Trophoblast cell (in vitro differentiated cells and primary cell): ENCODE data around the gene LZTFL1.

Source experiments
- DNase-seq, 2 donors: peaks; one replicate each; pipeline ENCODE4 v3.0.0-alpha.2; 2016
- H2AFZ ChIP-seq: 2 replicates; pipeline ENCODE4 v1.6.1; 2013; ENCODE audit warnings: low read length, moderate library complexity, mild to moderate bottlenecking; ENCODE audit not compliant: insufficient read depth, poor library complexity
- H2AK5ac ChIP-seq: 2 replicates; pipeline ENCODE4 v1.6.1; 2013; ENCODE audit warnings: mild to moderate bottlenecking, low read length
- H2BK120ac ChIP-seq: 2 replicates; pipeline ENCODE4 v1.6.1; 2013; ENCODE audit warnings: low read length, mild to moderate bottlenecking, moderate library complexity; ENCODE audit not compliant: insufficient read depth, poor library complexity
- H2BK12ac ChIP-seq: 2 replicates; pipeline ENCODE4 v1.6.1; 2013; ENCODE audit warnings: mild to moderate bottlenecking, low read length, moderate library complexity
- H2BK5ac ChIP-seq: 2 replicates; pipeline ENCODE4 v1.6.1; 2013; ENCODE audit warnings: low read length, low read depth, moderate library complexity, mild to moderate bottlenecking; ENCODE audit not compliant: poor library complexity
- H3K14ac ChIP-seq: 2 replicates; pipeline ENCODE4 v1.6.1; 2013; ENCODE audit warnings: mild to moderate bottlenecking, low read length
- H3K18ac ChIP-seq: 2 replicates; pipeline ENCODE4 v1.6.1; 2013; ENCODE audit warnings: mild to moderate bottlenecking, low read length
- H3K23ac ChIP-seq: 2 replicates; pipeline ENCODE4 v1.6.1; 2013; ENCODE audit warnings: low read length
- H3K27ac ChIP-seq: 2 replicates; pipeline ENCODE4 v1.5.1; 2013; ENCODE audit warnings: low read depth, mild to moderate bottlenecking, inconsistent platforms, low read length, moderate library complexity
- H3K27me3 ChIP-seq: 2 replicates; pipeline ENCODE4 v1.6.1; 2013; ENCODE audit warnings: inconsistent platforms, mild to moderate bottlenecking, low read length, moderate library complexity; ENCODE audit not compliant: insufficient read depth
- H3K36me3 ChIP-seq, 2 experiments: 1 replicate in 1 of 2; 2 replicates in 1 of 2; pipeline ENCODE4 v1.6.1; 2013; ENCODE audit warnings: low read length in 2 of 2, mild to moderate bottlenecking in 2 of 2, moderate library complexity in 1 of 2; ENCODE audit not compliant: insufficient read depth in 2 of 2, control insufficient read depth in 1 of 2
- H3K4ac ChIP-seq: 2 replicates; pipeline ENCODE4 v1.6.1; 2013; ENCODE audit warnings: low read depth, mild to moderate bottlenecking, low read length, moderate library complexity
- H3K4me1 ChIP-seq, 2 experiments: 1 replicate in 1 of 2; 2 replicates in 1 of 2; pipeline ENCODE4 v1.6.1; 2013; ENCODE audit warnings: low read length in 2 of 2, mild to moderate bottlenecking in 2 of 2, moderate library complexity in 1 of 2; ENCODE audit not compliant: insufficient read depth in 2 of 2, control insufficient read depth in 1 of 2
- H3K4me2 ChIP-seq: 2 replicates; pipeline ENCODE4 v1.6.1; 2013; ENCODE audit warnings: inconsistent platforms, mild to moderate bottlenecking, low read length, moderate library complexity
- H3K4me3 ChIP-seq: 2 replicates; pipeline ENCODE4 v1.5.1; 2013; ENCODE audit warnings: mild to moderate bottlenecking, low read depth, low read length, inconsistent platforms
- H3K79me1 ChIP-seq: one replicate; pipeline ENCODE4 v1.6.1; 2013; ENCODE audit warnings: low read length
- H3K79me2 ChIP-seq: 2 replicates; pipeline ENCODE4 v1.6.1; 2013; ENCODE audit warnings: low read length, mild to moderate bottlenecking; ENCODE audit not compliant: control insufficient read depth, insufficient read depth, poor library complexity
- H3K9ac ChIP-seq: 2 replicates; pipeline ENCODE4 v1.6.1; 2013; ENCODE audit warnings: mild to moderate bottlenecking, low read length
- H3K9me3 ChIP-seq: 2 replicates; pipeline ENCODE4 v1.6.1; 2013; ENCODE audit warnings: low read depth, mild to moderate bottlenecking, control low read depth, inconsistent platforms, low read length; ENCODE audit not compliant: insufficient read depth
- H4K12ac ChIP-seq: 2 replicates; pipeline ENCODE4 v1.6.1; 2013; ENCODE audit warnings: low read depth, mild to moderate bottlenecking, low read length, moderate library complexity
- H4K8ac ChIP-seq: 2 replicates; pipeline ENCODE4 v1.6.1; 2013; ENCODE audit warnings: low read depth, mild to moderate bottlenecking, low read length, moderate library complexity
- H4K91ac ChIP-seq: one replicate; pipeline ENCODE4 v1.6.1; 2013; ENCODE audit warnings: low read depth, mild to moderate bottlenecking, low read length, moderate library complexity
- WGBS: extraction: QIAGEN DNeasy Blood & Tissue Kit; methylation state at CpG from one replicate; pipeline ENCODE4 v1.1.7; 2013; ENCODE audit warnings: missing lambda C conversion rate; ENCODE audit not compliant: insufficient read length, insufficient coverage; ENCODE audit errors: extremely low coverage; 5-methylcytosine and 5-hydroxymethylcytosine counted together

The LZTFL1 gene

GRCh38 chr3:45794660-45795059, 47.3 kb downstream of the LZTFL1 start:
- Histone ChIP-seq H3K23ac (no peak overlapping the region), H2AFZ (no peak overlapping the region), H3K14ac (no peak overlapping the region), H2BK12ac (no peak overlapping the region), H3K4ac (no peak overlapping the region), H3K9me3 (peaks cover 2% of the 10 kb centered on the region), H2AK5ac (no peak overlapping the region), H4K8ac (no peak overlapping the region), H3K27ac (no peak overlapping the region), H3K36me3 (no peaks in the 10 kb centered on the region), H3K4me3 (no peak overlapping the region), H3K9ac (no peak overlapping the region), H3K27me3 (peaks cover 26% of the 10 kb centered on the region), H2BK120ac (no peak overlapping the region), H3K4me2 (no peak overlapping the region), H3K4me1 (peaks cover 5 to 7% of the 10 kb centered on the region in 2 experiments), H3K79me2 (no peaks in the 10 kb centered on the region), H4K91ac (no peak overlapping the region), H2BK5ac (no peak overlapping the region), H3K79me1 (no peaks in the 10 kb centered on the region), H4K12ac (no peak overlapping the region), H3K18ac (no peak overlapping the region)
- whole genome bisulfite sequencing: no CpG with 5 or more reads among the region's 1 CpG
- DNase-seq: no peak

DNA sequence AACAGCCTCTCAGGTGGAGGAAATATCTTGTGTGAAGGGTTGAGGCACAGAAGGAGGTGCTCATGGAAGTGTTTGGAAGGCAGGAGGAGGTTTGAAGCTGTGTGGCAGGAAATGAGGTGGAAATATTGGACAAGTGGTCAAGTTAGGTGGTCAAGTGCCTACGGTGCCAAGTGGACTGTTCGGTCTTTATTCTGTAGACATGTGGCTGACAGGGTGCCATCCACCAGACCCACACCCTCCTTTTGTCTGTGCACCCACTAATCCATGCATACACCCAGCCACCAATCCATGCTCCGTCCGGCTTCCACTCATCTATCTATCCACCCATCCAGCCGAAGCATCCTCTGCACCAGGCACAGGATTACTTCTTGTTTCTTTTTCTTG, 47.8 kb downstream of the LZTFL1 start:
- Histone ChIP-seq H2AFZ (no peak overlapping the region), H4K12ac (no peak overlapping the region), H4K8ac (no peak overlapping the region), H2BK12ac (no peak overlapping the region), H4K91ac (no peak overlapping the region), H2BK5ac (no peak overlapping the region), H3K79me2 (no peaks in the 10 kb centered on the region), H3K4ac (no peak overlapping the region), H3K23ac (no peak overlapping the region), H3K18ac (no peak overlapping the region), H3K4me3 (no peak overlapping the region), H3K4me2 (no peak overlapping the region), H3K36me3 (no peaks in the 10 kb centered on the region), H2BK120ac (no peak overlapping the region), H3K9ac (no peak overlapping the region), H3K9me3 (peaks cover 2% of the 10 kb centered on the region), H3K27me3 (peaks cover 26% of the 10 kb centered on the region), H2AK5ac (no peak overlapping the region), H3K14ac (no peak overlapping the region), H3K4me1 (peaks cover 5 to 7% of the 10 kb centered on the region in 2 experiments), H3K79me1 (no peaks in the 10 kb centered on the region), H3K27ac (no peak overlapping the region)
- no peak for DNase-seq
- WGBS: no CpG with 5 or more reads among the region's 5 CpGs

DNA sequence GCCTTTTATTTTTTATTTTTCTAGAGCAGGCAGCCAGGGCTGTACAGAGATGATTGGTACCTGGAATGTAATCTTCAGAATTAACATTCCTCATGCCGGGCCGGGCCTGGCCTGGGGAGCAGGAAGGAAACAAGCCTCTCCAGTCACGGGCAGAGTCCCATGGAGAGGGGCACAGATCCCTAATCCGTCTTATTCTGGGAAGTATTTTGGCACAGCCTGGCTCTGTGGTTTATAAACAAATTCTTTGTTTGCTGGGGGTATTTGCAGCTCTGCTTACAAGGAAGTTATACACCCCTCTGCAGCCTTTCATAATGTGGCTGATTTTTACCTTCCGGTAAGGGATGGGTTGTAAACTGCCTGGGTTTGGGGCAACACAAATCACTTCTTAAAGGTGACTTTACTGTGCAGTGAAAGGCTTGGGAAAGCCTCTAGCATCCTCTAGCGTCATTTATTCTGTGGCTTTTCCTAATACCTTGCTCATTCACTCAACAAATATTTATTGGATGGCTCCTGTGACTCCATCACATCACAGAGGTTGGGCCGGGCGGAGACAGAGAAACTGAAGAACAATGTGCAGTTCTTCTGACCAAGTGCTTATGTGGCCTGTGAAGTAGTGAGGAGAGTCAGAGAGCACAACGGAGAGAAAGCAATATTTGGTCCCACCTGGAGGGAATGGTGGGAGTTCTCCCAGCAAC, 48.3 kb downstream of the LZTFL1 start:
- WGBS: no CpG with 5 or more reads among the region's 9 CpGs
- no peak overlapping the region for H2BK120ac ChIP-seq
- H2AFZ ChIP-seq: no peak overlapping the region
- H3K27me3 ChIP-seq: peaks cover 26% of the 10 kb centered on the region
- H3K79me1 ChIP-seq: no peaks in the 10 kb centered on the region
- H3K27ac ChIP-seq: no peak overlapping the region
- H3K4me1 ChIP-seq: peaks cover 5 to 7% of the 10 kb centered on the region in 2 experiments
- no peak overlapping the region for H3K18ac ChIP-seq
- H3K4me2 ChIP-seq: no peak overlapping the region
- no peak overlapping the region for H2AK5ac ChIP-seq
- no peak overlapping the region for H3K14ac ChIP-seq
- DNase-seq: no peak
- no peak overlapping the region for H3K4me3 ChIP-seq
- no peaks in the 10 kb centered on the region for H3K79me2 ChIP-seq
- no peak overlapping the region for H4K12ac ChIP-seq
- no peak overlapping the region for H3K23ac ChIP-seq
- no peak overlapping the region for H4K91ac ChIP-seq
- no peak overlapping the region for H2BK5ac ChIP-seq
- H3K4ac ChIP-seq: no peak overlapping the region
- H3K36me3 ChIP-seq: no peaks in the 10 kb centered on the region
- H4K8ac ChIP-seq: no peak overlapping the region
- H3K9me3 ChIP-seq: peaks cover 2% of the 10 kb centered on the region
- no peak overlapping the region for H2BK12ac ChIP-seq
- H3K9ac ChIP-seq: no peak overlapping the region

- Histone ChIP-seq H2AK5ac (no peak overlapping the region), H3K4me3 (no peak overlapping the region), H3K14ac (no peak overlapping the region), H4K12ac (no peak overlapping the region), H3K4me2 (no peak overlapping the region), H2BK5ac (no peak overlapping the region), H3K18ac (no peak overlapping the region), H2BK12ac (no peak overlapping the region), H4K91ac (no peak overlapping the region), H4K8ac (no peak overlapping the region), H2BK120ac (no peak overlapping the region), H3K36me3 (no peaks in the 10 kb centered on the region), H3K27me3 (peaks cover 26% of the 10 kb centered on the region), H2AFZ (no peak overlapping the region), H3K27ac (no peak overlapping the region), H3K4ac (no peak overlapping the region), H3K4me1 (peaks cover 5 to 7% of the 10 kb centered on the region in 2 experiments), H3K9me3 (peaks cover 2% of the 10 kb centered on the region), H3K79me2 (no peaks in the 10 kb centered on the region), H3K9ac (no peak overlapping the region), H3K79me1 (no peaks in the 10 kb centered on the region), H3K23ac (no peak overlapping the region)
- no CpG with 5 or more reads among the region's 7 CpGs for WGBS
- DNase-seq: no peak
These were observed 49.3 kb downstream of the LZTFL1 start for GRCh38 chr3:45792516-45793172.
